HG03135 (cell line): ENCODE data around the gene DNAJC27.
"Not testable (repeated sequence)": the region's sequence is repeated elsewhere in the genome, so short reads cannot be mapped to it uniquely, and the experiment has no call there.

ENCODE experiments used
- ATAC-seq: cut with Tn5 transposase; IDR thresholded peaks from one replicate; pipeline ENCODE4 v1.9.1; 2021; ENCODE audit warnings: mild to moderate bottlenecking, moderate library complexity; ENCODE audit not compliant: unreplicated experiment

The DNAJC27 gene

GRCh38 chr2:24971536-24972314, at the start of gene DNAJC27:
TSS of gene DNAJC27 (minus strand) at chr2:24971955. CDS start at chr2:24971904, 51 bp downstream.
- ATAC-seq, result peak; percentile 92

GRCh38 chr2:25018681-25019080, 46.9 kb upstream of the DNAJC27 start:
- no peak for ATAC-seq

- no peak for ATAC-seq
Measured at GRCh38 chr2:25014631-25015030, 42.9 kb upstream of the DNAJC27 start.

- not testable (repeated sequence) for ATAC-seq
Measured at GRCh38 chr2:25011342-25011741, 39.6 kb upstream of the DNAJC27 start.

GRCh38 chr2:25009954-25010353, 38.2 kb upstream of the DNAJC27 start:
- no peak for ATAC-seq

GRCh38 chr2:25002066-25002465, 30.3 kb upstream of the DNAJC27 start:
- ATAC-seq, result no peak

GRCh38 chr2:25001325-25001637, 29.5 kb upstream of the DNAJC27 start:
- ATAC-seq, result no peak

- ATAC-seq, result no peak
Measured at GRCh38 chr2:25000503-25001324, 29.0 kb upstream of the DNAJC27 start.

- ATAC-seq, result no peak
Measured at GRCh38 chr2:25000036-25000435, 28.3 kb upstream of the DNAJC27 start.

- not testable (repeated sequence) for ATAC-seq
Measured at GRCh38 chr2:24999097-24999496, 27.3 kb upstream of the DNAJC27 start.

- no peak for ATAC-seq
Measured at GRCh38 chr2:24994146-24994724, 22.5 kb upstream of the DNAJC27 start.

- no peak for ATAC-seq
Measured at GRCh38 chr2:24993406-24994145, 21.8 kb upstream of the DNAJC27 start.

- no peak for ATAC-seq
Measured at GRCh38 chr2:24986372-24986771, 14.6 kb upstream of the DNAJC27 start.

- ATAC-seq, result no peak
Measured at GRCh38 chr2:24985511-24985910, 13.8 kb upstream of the DNAJC27 start.

- ATAC-seq, result no peak
Measured at GRCh38 chr2:24984912-24985311, 13.2 kb upstream of the DNAJC27 start.

GRCh38 chr2:24981411-24982136, 9.8 kb upstream of the DNAJC27 start:
- no peak for ATAC-seq

GRCh38 chr2:24978661-24979060, 6.9 kb upstream of the DNAJC27 start:
- no peak for ATAC-seq

- no peak for ATAC-seq
Measured at GRCh38 chr2:24977631-24978030, 5.9 kb upstream of the DNAJC27 start.

- no peak for ATAC-seq
Measured at GRCh38 chr2:24973812-24974211, 2.1 kb upstream of the DNAJC27 start.

GRCh38 chr2:24972315-24972961, 683 bp upstream of the DNAJC27 start:
- no peak for ATAC-seq
